ENCODE data around the gene FAM200C. TPM values are rescaled to one million over a fixed set of nuclear protein-coding genes. Genes with fewer than 3 reads are reported as not detected.
A peak's percentile ranks its signal among the peaks of the same experiment; 100 is the strongest.

Gene FAM200C
- total RNA-seq, 2 donors from 2014 or later = 2.7 to 6.0 TPM

DNA sequence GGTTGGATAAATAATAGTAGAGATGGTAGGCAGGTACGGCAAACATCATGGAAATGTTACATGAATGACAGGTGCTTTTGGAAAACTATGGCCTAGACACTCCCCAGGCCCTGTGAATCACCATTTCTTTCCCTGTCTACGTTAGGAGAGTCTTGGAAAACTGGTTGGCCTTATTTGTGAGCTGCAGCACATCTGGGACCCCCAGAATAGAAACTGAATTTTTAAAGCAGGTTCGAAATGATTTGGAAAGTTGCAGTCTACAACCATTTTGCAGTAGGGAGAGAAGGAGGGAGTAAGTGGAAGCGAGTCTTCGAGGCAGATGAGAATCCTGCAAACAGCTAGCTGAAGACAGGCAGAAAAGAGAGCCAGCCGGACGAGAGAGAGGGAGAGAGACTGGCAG, 42.5 kb downstream of the FAM200C start:
- Histone ChIP-seq H3K27ac (peak overlapping the region; percentile 65 to 81), H3K4me1 (ENCODE audit: control insufficient read depth in 1 of 2, low read depth in 2 of 2) (peaks cover 28 to 72% of the 10 kb centered on the region in 2 donors), H3K4me3 (peak overlapping the region; percentile 45), H3K36me3 (no peaks in the 10 kb centered on the region), H3K9me3 (no peaks in the 10 kb centered on the region), H3K27me3 (replicated peaks; ENCODE audit: insufficient read depth) (no peaks in the 10 kb centered on the region)
- ATAC-seq (ENCODE audit: insufficient number of reproducible peaks, low FRiP score, low read depth) = no peak
- DNase-seq (ENCODE audit: low spot score) = no peak
- TF ChIP-seq, protein P1, sequence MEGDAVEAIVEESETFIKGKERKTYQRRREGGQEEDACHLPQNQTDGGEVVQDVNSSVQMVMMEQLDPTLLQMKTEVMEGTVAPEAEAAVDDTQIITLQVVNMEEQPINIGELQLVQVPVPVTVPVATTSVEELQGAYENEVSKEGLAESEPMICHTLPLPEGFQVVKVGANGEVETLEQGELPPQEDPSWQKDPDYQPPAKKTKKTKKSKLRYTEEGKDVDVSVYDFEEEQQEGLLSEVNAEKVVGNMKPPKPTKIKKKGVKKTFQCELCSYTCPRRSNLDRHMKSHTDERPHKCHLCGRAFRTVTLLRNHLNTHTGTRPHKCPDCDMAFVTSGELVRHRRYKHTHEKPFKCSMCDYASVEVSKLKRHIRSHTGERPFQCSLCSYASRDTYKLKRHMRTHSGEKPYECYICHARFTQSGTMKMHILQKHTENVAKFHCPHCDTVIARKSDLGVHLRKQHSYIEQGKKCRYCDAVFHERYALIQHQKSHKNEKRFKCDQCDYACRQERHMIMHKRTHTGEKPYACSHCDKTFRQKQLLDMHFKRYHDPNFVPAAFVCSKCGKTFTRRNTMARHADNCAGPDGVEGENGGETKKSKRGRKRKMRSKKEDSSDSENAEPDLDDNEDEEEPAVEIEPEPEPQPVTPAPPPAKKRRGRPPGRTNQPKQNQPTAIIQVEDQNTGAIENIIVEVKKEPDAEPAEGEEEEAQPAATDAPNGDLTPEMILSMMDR (IDR thresholded peaks at IDR 0.05) = no peak

DNA sequence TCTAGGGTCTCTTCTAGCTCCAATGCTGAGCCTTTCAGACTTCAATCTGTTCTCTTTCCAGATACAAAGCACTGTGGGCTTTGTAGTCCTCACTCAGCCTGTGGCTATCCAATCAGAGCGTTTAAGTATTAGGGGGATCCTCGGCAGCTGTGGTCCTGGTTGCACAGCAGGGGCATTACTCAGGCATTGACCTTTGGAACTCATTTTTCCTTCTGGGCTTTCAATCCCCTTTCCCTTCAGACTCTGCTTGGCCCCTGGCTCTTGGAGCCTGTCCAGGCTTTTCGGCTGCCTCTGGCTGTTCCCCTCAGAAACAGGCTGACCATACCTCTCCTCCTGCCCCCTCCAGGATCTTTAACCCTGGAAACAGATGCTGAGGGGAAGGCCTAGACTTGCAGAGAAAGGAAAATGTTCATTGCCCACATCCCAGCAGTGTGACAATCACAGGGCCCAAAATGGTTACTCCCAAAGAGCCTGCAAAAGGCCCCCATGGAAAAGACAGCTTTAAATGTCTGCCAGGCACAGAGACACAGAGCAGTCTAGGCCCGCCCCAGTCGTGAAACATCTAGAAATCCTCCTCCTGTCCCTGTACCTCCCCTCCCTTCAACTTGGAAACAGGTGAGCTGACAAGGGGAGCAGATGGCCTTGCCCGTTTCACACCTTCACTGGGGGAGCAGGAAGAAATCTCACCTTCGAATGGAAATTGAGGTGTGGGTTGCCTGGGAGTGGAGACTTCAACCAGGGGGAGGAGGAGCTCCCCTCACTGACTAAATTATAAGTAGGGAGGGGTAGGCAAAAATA, 43.1 kb downstream of the FAM200C start:
- Histone ChIP-seq H3K9me3 (no peaks in the 10 kb centered on the region), H3K27ac (peak overlapping the region; percentile 65 to 81), H3K36me3 (no peaks in the 10 kb centered on the region), H3K27me3 (replicated peaks; ENCODE audit: insufficient read depth) (no peaks in the 10 kb centered on the region), H3K4me1 (ENCODE audit: control insufficient read depth in 1 of 2, low read depth in 2 of 2) (peaks cover 28 to 66% of the 10 kb centered on the region in 2 donors), H3K4me3 (no peak overlapping the region)
- no peak for ATAC-seq (ENCODE audit: insufficient number of reproducible peaks, low FRiP score, low read depth)
- TF ChIP-seq, protein P1 (IDR thresholded peaks at IDR 0.05) = no peak
- DNase-seq (ENCODE audit: low spot score) = no peak

DNA sequence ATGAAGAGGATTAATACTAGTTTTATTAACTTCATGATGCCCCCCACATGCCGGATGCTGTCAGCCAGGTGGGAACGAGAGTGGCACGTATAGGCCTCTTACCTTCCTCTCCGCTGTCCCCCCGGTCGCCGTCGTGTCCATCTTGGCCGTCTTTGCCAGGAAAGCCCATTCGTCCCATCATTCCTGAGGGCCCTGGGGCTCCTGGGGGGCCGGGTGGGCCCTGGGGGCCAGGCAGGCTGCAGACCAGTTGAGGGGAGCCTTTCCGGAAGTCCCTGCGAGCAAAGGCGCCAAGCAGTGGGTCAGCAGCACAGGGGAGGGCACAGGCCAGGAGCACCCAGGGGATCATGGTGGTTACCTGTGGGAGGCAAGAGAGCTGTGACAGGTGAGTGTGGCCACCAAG, 45.2 kb downstream of the FAM200C start:
- ATAC-seq (ENCODE audit: insufficient number of reproducible peaks, low FRiP score, low read depth) = no peak
- DNase-seq (ENCODE audit: low spot score) = no peak
- TF ChIP-seq, protein P1 (IDR thresholded peaks at IDR 0.05) = no peak

DNA sequence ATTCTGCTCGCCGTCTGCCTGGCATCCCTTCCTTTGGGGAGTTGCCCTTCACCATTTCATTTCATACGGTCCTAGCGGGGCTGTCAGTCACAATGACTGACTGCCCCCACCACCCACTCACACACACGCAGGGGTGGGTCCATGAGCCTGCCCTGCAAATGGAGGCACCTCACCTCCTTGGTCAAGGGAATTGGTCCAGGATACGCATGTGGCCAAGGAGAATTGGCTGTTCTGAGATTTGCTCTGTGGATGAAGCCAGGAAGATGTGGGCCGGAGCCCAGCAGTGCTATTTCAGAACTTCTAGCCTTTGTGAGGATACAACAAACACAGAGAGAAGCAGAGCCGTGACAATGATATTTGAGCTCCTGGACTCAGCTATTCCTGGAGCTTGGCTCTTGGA, 46.5 kb downstream of the FAM200C start:
- H3K36me3 ChIP-seq = peaks cover 9% of the 10 kb centered on the region
- TF ChIP-seq, protein P1 (IDR thresholded peaks at IDR 0.05) = no peak
- no peaks in the 10 kb centered on the region for H3K27me3 ChIP-seq (replicated peaks; ENCODE audit: insufficient read depth)
- H3K4me3 ChIP-seq = peak overlapping the region; percentile 37
- ATAC-seq (ENCODE audit: insufficient number of reproducible peaks, low FRiP score, low read depth) = peak; percentile 88
- peak; percentile 72 for DNase-seq (ENCODE audit: low spot score)
- H3K9me3 ChIP-seq = no peaks in the 10 kb centered on the region
- H3K27ac ChIP-seq = peak overlapping the region; percentile 72 to 85
- peaks cover 19 to 32% of the 10 kb centered on the region in 2 donors for H3K4me1 ChIP-seq (ENCODE audit: control insufficient read depth in 1 of 2, low read depth in 2 of 2)

More for the DNA sequence above, 45.2 kb downstream of the FAM200C start:
- Histone ChIP-seq H3K27ac (no peak overlapping the region), H3K4me3 (no peak overlapping the region), H3K36me3 (peaks cover 2% of the 10 kb centered on the region), H3K4me1 (ENCODE audit: control insufficient read depth in 1 of 2, low read depth in 2 of 2) (peaks cover 23 to 45% of the 10 kb centered on the region in 2 donors), H3K9me3 (no peaks in the 10 kb centered on the region), H3K27me3 (replicated peaks; ENCODE audit: insufficient read depth) (no peaks in the 10 kb centered on the region)

DNA sequence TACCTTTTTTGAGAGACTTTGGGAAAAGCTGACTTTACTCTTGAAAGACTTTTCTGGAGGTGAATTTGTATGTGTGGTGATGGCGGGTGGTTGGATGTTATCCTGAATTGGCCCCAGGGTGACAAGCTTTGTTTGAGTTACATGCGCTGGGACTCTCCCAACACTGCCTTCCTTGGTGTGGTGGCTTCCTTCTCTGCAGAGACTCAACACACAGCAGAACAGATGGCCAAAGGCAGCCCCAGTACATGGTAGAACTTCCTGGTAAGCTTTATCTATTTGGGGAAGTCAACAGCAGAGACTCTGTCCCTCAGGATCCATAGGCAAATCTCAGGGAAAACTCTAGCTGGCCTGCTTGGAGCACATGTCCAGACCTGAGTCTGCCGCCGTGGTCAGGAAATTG, 47.5 kb downstream of the FAM200C start:
- TF ChIP-seq, protein P1 (IDR thresholded peaks at IDR 0.05) = no peak
- no peaks in the 10 kb centered on the region for H3K9me3 ChIP-seq
- H3K27ac ChIP-seq = peak overlapping the region in 1 of 2 donors; percentile 72
- H3K27me3 ChIP-seq (replicated peaks; ENCODE audit: insufficient read depth) = no peaks in the 10 kb centered on the region
- no peak for ATAC-seq (ENCODE audit: insufficient number of reproducible peaks, low FRiP score, low read depth)
- H3K36me3 ChIP-seq = peaks cover 9% of the 10 kb centered on the region
- DNase-seq (ENCODE audit: low spot score) = no peak
- peaks cover 12 to 22% of the 10 kb centered on the region in 2 donors for H3K4me1 ChIP-seq (ENCODE audit: control insufficient read depth in 1 of 2, low read depth in 2 of 2)
- H3K4me3 ChIP-seq = no peak overlapping the region

Data from thoracic aorta (tissue), 2 donors.